Measurements from ENCODE around the gene BCAP29.

The BCAP29 gene

DNA sequence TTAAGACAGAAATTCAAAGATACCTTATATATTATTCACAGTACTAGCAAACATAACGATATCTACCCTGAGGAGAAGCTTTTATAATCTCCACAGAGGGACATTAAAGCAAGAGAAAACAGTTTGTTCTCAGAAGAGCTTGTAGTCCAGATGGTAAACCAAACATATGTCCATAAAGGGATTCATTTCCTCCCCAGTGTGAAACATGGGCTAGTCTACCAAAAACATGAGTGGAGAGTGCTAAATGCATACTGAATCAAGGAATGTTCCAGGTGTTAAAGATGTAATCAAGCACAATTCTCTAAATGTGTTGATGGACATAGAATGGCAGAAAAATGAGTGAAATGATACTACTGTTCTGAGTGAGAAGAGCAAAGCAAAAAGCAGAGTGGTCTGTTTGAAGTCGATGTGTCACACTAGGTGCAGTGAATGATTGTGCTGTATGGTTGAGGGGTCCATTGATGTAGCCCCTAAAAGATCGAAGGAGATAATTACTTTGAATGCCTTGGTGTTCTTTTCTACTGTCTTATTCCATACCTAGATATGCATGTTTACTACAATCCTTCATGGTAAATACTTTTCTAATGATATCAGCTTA is 25.3 kb downstream of the BCAP29 start:
- TF ChIP-seq, protein P1, sequence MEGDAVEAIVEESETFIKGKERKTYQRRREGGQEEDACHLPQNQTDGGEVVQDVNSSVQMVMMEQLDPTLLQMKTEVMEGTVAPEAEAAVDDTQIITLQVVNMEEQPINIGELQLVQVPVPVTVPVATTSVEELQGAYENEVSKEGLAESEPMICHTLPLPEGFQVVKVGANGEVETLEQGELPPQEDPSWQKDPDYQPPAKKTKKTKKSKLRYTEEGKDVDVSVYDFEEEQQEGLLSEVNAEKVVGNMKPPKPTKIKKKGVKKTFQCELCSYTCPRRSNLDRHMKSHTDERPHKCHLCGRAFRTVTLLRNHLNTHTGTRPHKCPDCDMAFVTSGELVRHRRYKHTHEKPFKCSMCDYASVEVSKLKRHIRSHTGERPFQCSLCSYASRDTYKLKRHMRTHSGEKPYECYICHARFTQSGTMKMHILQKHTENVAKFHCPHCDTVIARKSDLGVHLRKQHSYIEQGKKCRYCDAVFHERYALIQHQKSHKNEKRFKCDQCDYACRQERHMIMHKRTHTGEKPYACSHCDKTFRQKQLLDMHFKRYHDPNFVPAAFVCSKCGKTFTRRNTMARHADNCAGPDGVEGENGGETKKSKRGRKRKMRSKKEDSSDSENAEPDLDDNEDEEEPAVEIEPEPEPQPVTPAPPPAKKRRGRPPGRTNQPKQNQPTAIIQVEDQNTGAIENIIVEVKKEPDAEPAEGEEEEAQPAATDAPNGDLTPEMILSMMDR (IDR thresholded peaks at IDR 0.05; ENCODE audit: low read length), result no peak
- TF ChIP-seq EZH2 (IDR thresholded peaks at IDR 0.05; ENCODE audit: borderline replicate concordance, low read length), result no peak
- Histone ChIP-seq H3F3A (ENCODE audit: insufficient read depth, low read length) (no peaks in the 10 kb centered on the region), H3K27ac (ENCODE audit: low read depth, low read length, poor library complexity, severe bottlenecking) (no peak overlapping the region), H3K4me3 (ENCODE audit: low read depth, low read length, poor library complexity, severe bottlenecking) (no peak overlapping the region), H3K36me3 (ENCODE audit: insufficient read depth, low read length) (peaks cover 37% of the 10 kb centered on the region), H3K4me2 (ENCODE audit: low read length) (no peak overlapping the region), H3K9ac (ENCODE audit: low read length) (no peak overlapping the region), H3K4me1 (ENCODE audit: insufficient read depth, low read length, severe bottlenecking) (no peaks in the 10 kb centered on the region), H3K79me2 (ENCODE audit: insufficient read depth, low read length) (no peaks in the 10 kb centered on the region), H4K20me1 (ENCODE audit: insufficient read depth, low read length) (no peaks in the 10 kb centered on the region), H2AFZ (ENCODE audit: low read length) (no peak overlapping the region), H3K9me3 (ENCODE audit: low read length) (no peaks in the 10 kb centered on the region), H3K9me2 (ENCODE audit: low read depth, low read length) (no peaks in the 10 kb centered on the region), H3K27me3 (ENCODE audit: insufficient read depth, low read length) (no peaks in the 10 kb centered on the region)

DNA sequence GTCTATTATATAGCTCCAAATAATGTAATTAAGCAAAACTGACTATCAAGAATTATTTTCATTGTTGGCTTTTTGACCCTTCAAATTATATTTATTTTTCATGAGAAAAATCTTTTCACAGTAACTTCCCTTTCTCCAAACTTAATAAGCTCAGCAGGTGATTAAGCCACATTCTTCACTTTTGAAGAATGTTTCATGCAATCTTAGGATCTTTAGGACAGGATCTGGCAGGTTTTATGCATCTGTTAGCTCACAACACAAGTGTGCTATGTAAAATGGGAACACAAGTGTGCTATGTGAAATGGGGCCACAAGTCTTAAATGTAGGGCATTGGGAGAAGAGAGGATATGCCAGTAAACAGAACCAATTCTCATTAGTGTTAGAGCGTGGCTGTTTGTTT is 26.3 kb downstream of the BCAP29 start:
- no peak for TF ChIP-seq EZH2 (IDR thresholded peaks at IDR 0.05; ENCODE audit: borderline replicate concordance, low read length)
- TF ChIP-seq, protein P1 (IDR thresholded peaks at IDR 0.05; ENCODE audit: low read length), result no peak

DNA sequence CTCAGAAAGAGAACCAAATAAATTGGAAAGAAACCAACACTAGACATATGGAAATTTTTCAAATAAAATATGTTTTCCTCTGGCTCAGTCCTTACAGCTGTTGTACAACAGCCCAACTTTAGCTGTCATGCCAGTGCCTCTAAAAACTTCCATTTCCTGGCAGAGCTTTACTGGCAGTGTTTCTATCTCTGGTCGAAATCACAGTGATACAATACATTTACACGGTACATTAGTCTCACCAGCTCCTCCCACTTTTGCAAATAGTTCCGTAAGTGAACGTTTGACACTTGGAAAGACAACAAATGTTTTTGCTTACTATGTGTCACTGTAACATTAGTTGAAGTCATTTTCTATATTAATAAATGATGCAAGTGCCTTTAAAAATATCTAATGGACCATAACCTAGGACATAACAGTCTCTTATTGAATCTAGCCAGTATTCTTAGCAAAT is 29.8 kb downstream of the BCAP29 start:
- TF ChIP-seq, protein P1 (IDR thresholded peaks at IDR 0.05; ENCODE audit: low read length), result no peak
- no peak for TF ChIP-seq EZH2 (IDR thresholded peaks at IDR 0.05; ENCODE audit: borderline replicate concordance, low read length)
- no peak overlapping the region for H3K27ac ChIP-seq (ENCODE audit: low read depth, low read length, poor library complexity, severe bottlenecking)
- no peaks in the 10 kb centered on the region for H3K9me2 ChIP-seq (ENCODE audit: low read depth, low read length)

More for the DNA sequence above, 26.3 kb downstream of the BCAP29 start:
- Histone ChIP-seq H4K20me1 (ENCODE audit: insufficient read depth, low read length) (no peaks in the 10 kb centered on the region), H3K9ac (ENCODE audit: low read length) (no peak overlapping the region), H3K36me3 (ENCODE audit: insufficient read depth, low read length) (peaks cover 27% of the 10 kb centered on the region), H3K9me3 (ENCODE audit: low read length) (no peaks in the 10 kb centered on the region), H3K4me2 (ENCODE audit: low read length) (no peak overlapping the region), H3F3A (ENCODE audit: insufficient read depth, low read length) (no peaks in the 10 kb centered on the region), H3K79me2 (ENCODE audit: insufficient read depth, low read length) (no peaks in the 10 kb centered on the region), H3K27ac (ENCODE audit: low read depth, low read length, poor library complexity, severe bottlenecking) (no peak overlapping the region), H3K27me3 (ENCODE audit: insufficient read depth, low read length) (no peaks in the 10 kb centered on the region), H2AFZ (ENCODE audit: low read length) (no peak overlapping the region), H3K9me2 (ENCODE audit: low read depth, low read length) (no peaks in the 10 kb centered on the region), H3K4me3 (ENCODE audit: low read depth, low read length, poor library complexity, severe bottlenecking) (no peak overlapping the region), H3K4me1 (ENCODE audit: insufficient read depth, low read length, severe bottlenecking) (no peaks in the 10 kb centered on the region)

More for the DNA sequence above, 29.8 kb downstream of the BCAP29 start:
- Histone ChIP-seq H3K4me2 (ENCODE audit: low read length) (no peak overlapping the region), H3K27me3 (ENCODE audit: insufficient read depth, low read length) (no peaks in the 10 kb centered on the region), H2AFZ (ENCODE audit: low read length) (no peak overlapping the region), H3K4me1 (ENCODE audit: insufficient read depth, low read length, severe bottlenecking) (no peaks in the 10 kb centered on the region), H3K9ac (ENCODE audit: low read length) (no peak overlapping the region), H3K4me3 (ENCODE audit: low read depth, low read length, poor library complexity, severe bottlenecking) (no peak overlapping the region), H3K9me3 (ENCODE audit: low read length) (no peaks in the 10 kb centered on the region), H3K36me3 (ENCODE audit: insufficient read depth, low read length) (peaks cover 30% of the 10 kb centered on the region), H3F3A (ENCODE audit: insufficient read depth, low read length) (no peaks in the 10 kb centered on the region), H4K20me1 (ENCODE audit: insufficient read depth, low read length) (no peaks in the 10 kb centered on the region), H3K79me2 (ENCODE audit: insufficient read depth, low read length) (no peaks in the 10 kb centered on the region)
